ENCODE data around the gene COMTD1. TPM values are rescaled to one million over a fixed set of nuclear protein-coding genes. Genes with fewer than 3 reads are reported as not detected.
"Not testable (repeated sequence)": the region's sequence is repeated elsewhere in the genome, so short reads cannot be mapped to it uniquely, and the experiment has no call there.

The COMTD1 gene
- total and polyA plus RNA-seq, 2 of the 8 experiments (the other 6 are each of a cell fraction or from before 2014, with no cell fraction given): 31.9 to 42.4 TPM

- not testable (repeated sequence) for H3K56ac ChIP-seq (replicated peaks; ENCODE audit: insufficient read length, low read depth, low read length); H3K9ac ChIP-seq (replicated peaks in 1 of 4; ENCODE audit: extremely low read depth in 1 of 4, low read depth in 3 of 4, low read length in 3 of 4); H3K14ac ChIP-seq (ENCODE audit: insufficient read length); H3K27me3 ChIP-seq (replicated peaks in 1 of 4; ENCODE audit: control insufficient read depth in 3 of 4, extremely low read depth in 1 of 4, insufficient read depth in 3 of 4, low read length in 3 of 4); DNase-seq (ENCODE audit: low read depth in 1 of 2, low spot score in 2 of 2); H2BK120ac ChIP-seq (replicated peaks; ENCODE audit: low read depth, low read length); H2BK5ac ChIP-seq (ENCODE audit: low read depth, low read length); FAIRE-seq; H3K4me2 ChIP-seq (ENCODE audit: insufficient read depth in 1 of 2, low read depth in 2 of 2, low read length in 2 of 2); H3K18ac ChIP-seq (ENCODE audit: extremely low read depth, low read length); H2AK5ac ChIP-seq (ENCODE audit: low read depth, low read length); H3K9me3 ChIP-seq (ENCODE audit: insufficient read depth in 2 of 2, low read depth in 1 of 2, low read length in 1 of 2); H2BK15ac ChIP-seq (ENCODE audit: low read length); H4K8ac ChIP-seq (ENCODE audit: extremely low read depth, insufficient read depth, low read length); H2BK20ac ChIP-seq (ENCODE audit: low read length); H2BK12ac ChIP-seq (ENCODE audit: low read depth, low read length); H4K91ac ChIP-seq (replicated peaks; ENCODE audit: insufficient read length, low read length); H3K79me1 ChIP-seq (ENCODE audit: low read depth, low read length); H3K23me2 ChIP-seq (ENCODE audit: low read depth, low read length); H3K4ac ChIP-seq (replicated peaks; ENCODE audit: insufficient read length, low read depth, low read length); H3K4me3 ChIP-seq (ENCODE audit: extremely low read depth in 1 of 4, insufficient read depth in 2 of 4, low read depth in 3 of 4, low read length in 4 of 4); H4K20me1 ChIP-seq (replicated peaks in 1 of 2; ENCODE audit: control insufficient read depth in 1 of 2, insufficient read depth in 2 of 2, low read length in 2 of 2); H3K23ac ChIP-seq (ENCODE audit: insufficient read length); H4K5ac ChIP-seq (ENCODE audit: insufficient read length, low read depth, low read length); H2AFZ ChIP-seq (ENCODE audit: low read length); H3K27ac ChIP-seq (ENCODE audit: low read depth, low read length)
- Histone ChIP-seq H3K79me2 (ENCODE audit: control insufficient read depth in 1 of 2, insufficient read depth in 2 of 2, low read length in 2 of 2) (peaks cover 0 to 61% of the 10 kb centered on the region in 2 experiments; a peak in 3 of 4 replicates), H3K36me3 (ENCODE audit: control insufficient read depth in 2 of 4, insufficient read depth in 4 of 4, low read length in 3 of 4) (peaks cover 19 to 97% (median 58%) of the 10 kb centered on the region in 4 experiments), H3K4me1 (replicated peaks in 1 of 4; ENCODE audit: control insufficient read depth in 3 of 4, insufficient read depth in 4 of 4, low read length in 3 of 4) (peaks cover 14 to 39% (median 27%) of the 10 kb centered on the region in 4 experiments)
- CTCF ChIA-PET (ENCODE audit: partially characterized antibody): interaction anchor here (2.2 to 12.2 kb wide), 4 partner anchors 9 to 33 kb away, joined by 9 to 128 read pairs (median 20); partner anchors contain the start of genes COMTD1 and VDAC2
- POLR2A ChIA-PET (ENCODE audit: partially characterized antibody): interaction anchor here (13.3 to 27.6 kb wide), 2 partner anchors 12 to 26 kb away, joined by 142 to 801 read pairs; partner anchors contain the start of genes COMTD1 and VDAC2
- 90% methylated on average over 8 of the region's 8 CpGs; no CpG with 5 or more reads in 1 of the 2 experiments for WGBS, 2 experiments (ENCODE audit: extremely low coverage in 1 of 2, insufficient coverage in 1 of 2, insufficient read length in 1 of 2, insufficient replicate concordance in 2 of 2, low coverage in 1 of 2, low lambda C conversion rate in 2 of 2, missing lambda C conversion rate in 1 of 2)
These were observed 14.3 kb downstream of the COMTD1 start for GRCh38 chr10:75221492-75221891.
